ENCODE results near the gene C11orf68. TPM values are rescaled to one million over a fixed set of nuclear protein-coding genes. Genes with fewer than 3 reads are reported as not detected.

C11orf68 gene
- total RNA-seq, 1 donor from 2014 or later: 17.0 TPM

- no peak for DNase-seq
Observed at GRCh38 chr11:65944191-65944590, 25.3 kb upstream of the C11orf68 start.

- no peak for DNase-seq
Observed at GRCh38 chr11:65942531-65942930, 23.7 kb upstream of the C11orf68 start.

- no peak for DNase-seq
Observed at GRCh38 chr11:65941720-65942310, 23.0 kb upstream of the C11orf68 start.

- DNase-seq: no peak
Observed at GRCh38 chr11:65937766-65938165, 18.9 kb upstream of the C11orf68 start.

- no peak for DNase-seq
Observed at GRCh38 chr11:65934014-65934413, 15.2 kb upstream of the C11orf68 start.

- DNase-seq: peak; percentile 38
Observed at GRCh38 chr11:65932558-65932919, 13.7 kb upstream of the C11orf68 start.

- no peak for DNase-seq
Observed at GRCh38 chr11:65931773-65932557, 13.1 kb upstream of the C11orf68 start.

GRCh38 chr11:65928667-65929066, 9.8 kb upstream of the C11orf68 start:
- no peak for DNase-seq

- no peak for DNase-seq
Observed at GRCh38 chr11:65927904-65928397, 9.1 kb upstream of the C11orf68 start.

- no peak for DNase-seq
Observed at GRCh38 chr11:65925397-65925796, 6.5 kb upstream of the C11orf68 start.

- DNase-seq: no peak
Observed at GRCh38 chr11:65922565-65922964, 3.7 kb upstream of the C11orf68 start.

GRCh38 chr11:65921876-65922275, 3.0 kb upstream of the C11orf68 start:
- no peak for DNase-seq

- DNase-seq: no peak
Observed at GRCh38 chr11:65921033-65921555, 2.2 kb upstream of the C11orf68 start.

GRCh38 chr11:65920372-65920802, 1.5 kb upstream of the C11orf68 start:
- no peak for DNase-seq

GRCh38 chr11:65919573-65920371, 910 bp upstream of the C11orf68 start:
- DNase-seq: peak; percentile 41

- peak; percentile 99 for DNase-seq
Observed at GRCh38 chr11:65919141-65919572, 295 bp upstream of the C11orf68 start, which contains the start of gene DRAP1. Gene DRAP1 (plus strand): TSS chr11:65919426. CDS start chr11:65919502, 76 bp downstream.

- DNase-seq: no peak
Observed at GRCh38 chr11:65917434-65918210, 1.2 kb downstream of the C11orf68 start.

GRCh38 chr11:65917077-65917433, 1.8 kb downstream of the C11orf68 start:
- no peak for DNase-seq

- no peak for DNase-seq
Observed at GRCh38 chr11:65916391-65916790, 2.5 kb downstream of the C11orf68 start.

- DNase-seq: peak; percentile 97
Observed at GRCh38 chr11:65915821-65916251, 3.0 kb downstream of the C11orf68 start.

- DNase-seq: no peak
Observed at GRCh38 chr11:65915101-65915820, 3.6 kb downstream of the C11orf68 start.
